Measurements from ENCODE around the gene PRMT5. TPM values are rescaled to one million over a fixed set of nuclear protein-coding genes. Genes with fewer than 3 reads are reported as not detected.

The PRMT5 gene
- total and polyA plus RNA-seq, 8 donors, result 20.9 to 48.8 (median 37.1) TPM

DNA sequence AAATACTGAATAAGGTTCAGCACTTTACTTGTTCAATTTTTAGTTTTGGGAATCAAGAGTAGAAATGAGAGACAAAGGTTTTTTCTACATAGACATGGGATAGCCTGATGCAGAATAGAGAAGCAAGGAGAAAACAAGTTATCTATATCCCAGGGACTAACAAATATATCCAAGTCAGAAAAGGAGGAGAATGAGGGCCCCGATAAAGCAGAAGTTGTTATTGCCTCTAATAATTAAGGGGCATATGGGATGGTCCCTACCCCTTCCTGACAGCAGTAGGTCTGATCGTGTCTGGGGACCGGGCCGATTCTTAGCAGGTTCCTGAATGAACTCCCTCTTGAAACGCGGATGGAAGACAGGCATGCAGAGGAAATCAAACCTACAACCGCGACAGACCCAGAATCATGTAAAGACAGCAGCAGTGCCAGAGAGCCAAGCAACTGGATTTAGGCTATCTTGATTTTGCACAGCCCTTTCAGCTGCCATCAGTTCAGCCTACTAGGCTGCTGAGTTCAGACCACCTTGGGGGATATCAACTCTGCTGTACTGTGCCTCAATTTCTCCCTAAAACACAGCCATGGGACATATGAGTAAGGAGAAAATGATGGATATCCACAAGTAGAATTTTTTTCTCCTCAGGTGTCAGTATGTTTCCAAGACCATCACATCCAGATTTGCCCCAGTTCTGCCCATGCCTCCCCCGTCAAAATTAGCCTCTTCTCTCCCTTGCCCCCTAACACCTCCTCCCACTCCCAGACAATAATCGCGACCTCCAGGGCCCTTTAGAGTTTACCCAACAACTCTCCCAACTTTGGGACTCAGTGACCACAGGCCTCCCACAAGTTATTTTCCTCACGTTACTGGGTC, 706 bp downstream of the PRMT5 start:
- Histone ChIP-seq H3K4me3 (peak overlapping the region; percentile 73 to 97 (median 88)), H3K4me1 (peaks cover 20 to 43% (median 29%) of the 10 kb centered on the region in 4 donors), H3K9me3 (no peaks in the 10 kb centered on the region), H3K27me3 (no peaks in the 10 kb centered on the region), H3K36me3 (peaks cover 24 to 42% (median 31%) of the 10 kb centered on the region in 4 donors), H3K27ac (peak overlapping the region; percentile 90 to 97 (median 92))
- intact Hi-C loops (cut with DNase I; ENCODE audit: low total_unique reads), result no loop called here
- TF ChIP-seq, protein P1, sequence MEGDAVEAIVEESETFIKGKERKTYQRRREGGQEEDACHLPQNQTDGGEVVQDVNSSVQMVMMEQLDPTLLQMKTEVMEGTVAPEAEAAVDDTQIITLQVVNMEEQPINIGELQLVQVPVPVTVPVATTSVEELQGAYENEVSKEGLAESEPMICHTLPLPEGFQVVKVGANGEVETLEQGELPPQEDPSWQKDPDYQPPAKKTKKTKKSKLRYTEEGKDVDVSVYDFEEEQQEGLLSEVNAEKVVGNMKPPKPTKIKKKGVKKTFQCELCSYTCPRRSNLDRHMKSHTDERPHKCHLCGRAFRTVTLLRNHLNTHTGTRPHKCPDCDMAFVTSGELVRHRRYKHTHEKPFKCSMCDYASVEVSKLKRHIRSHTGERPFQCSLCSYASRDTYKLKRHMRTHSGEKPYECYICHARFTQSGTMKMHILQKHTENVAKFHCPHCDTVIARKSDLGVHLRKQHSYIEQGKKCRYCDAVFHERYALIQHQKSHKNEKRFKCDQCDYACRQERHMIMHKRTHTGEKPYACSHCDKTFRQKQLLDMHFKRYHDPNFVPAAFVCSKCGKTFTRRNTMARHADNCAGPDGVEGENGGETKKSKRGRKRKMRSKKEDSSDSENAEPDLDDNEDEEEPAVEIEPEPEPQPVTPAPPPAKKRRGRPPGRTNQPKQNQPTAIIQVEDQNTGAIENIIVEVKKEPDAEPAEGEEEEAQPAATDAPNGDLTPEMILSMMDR (IDR thresholded peaks at IDR 0.05), result no peak
- no peak for TF ChIP-seq POLR2AphosphoS5 (IDR thresholded peaks at IDR 0.05)
- TF ChIP-seq POLR2A (IDR thresholded peaks at IDR 0.05), result no peak
- no peak for TF ChIP-seq EP300 (IDR thresholded peaks at IDR 0.05)
- DNase-seq, result peak in 1 of 2 donors; percentile 30
- 9 to 15% (median 10%) methylated on average over 12 of the region's 12 CpGs for WGBS, 5 donors

DNA sequence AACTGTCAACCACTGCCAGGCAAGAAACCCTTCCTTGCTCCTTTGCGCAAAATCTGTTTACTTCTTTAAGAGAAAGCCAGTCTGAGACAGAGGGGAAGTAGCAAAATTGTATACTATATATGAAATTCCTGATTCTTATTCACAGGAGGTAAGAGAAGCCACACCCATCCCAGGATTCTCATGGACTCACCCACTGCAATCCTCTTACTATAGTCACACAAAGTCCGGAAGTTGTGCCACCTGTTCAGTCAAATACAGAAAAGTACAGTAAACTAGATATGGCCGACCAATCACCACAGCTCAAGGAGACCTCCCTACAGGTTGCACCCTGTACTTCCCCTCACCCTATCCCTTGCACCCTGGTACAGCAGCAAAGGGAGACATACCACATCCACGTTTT, 2.9 kb downstream of the PRMT5 start:
- H3K27ac ChIP-seq, result no peak overlapping the region
- H3K36me3 ChIP-seq, result peaks cover 36 to 63% (median 53%) of the 10 kb centered on the region in 4 donors
- intact Hi-C loops (cut with DNase I; ENCODE audit: low total_unique reads), result no loop called here
- DNase-seq, result peak in 1 of 2 donors; percentile 47
- TF ChIP-seq, protein P1 (IDR thresholded peaks at IDR 0.05), result no peak
- TF ChIP-seq POLR2AphosphoS5 (IDR thresholded peaks at IDR 0.05), result no peak
- TF ChIP-seq POLR2A (IDR thresholded peaks at IDR 0.05), result no peak
- TF ChIP-seq EP300 (IDR thresholded peaks at IDR 0.05), result no peak
- no peaks in the 10 kb centered on the region for H3K9me3 ChIP-seq
- 63 to 76% (median 64%) methylated on average over 4 of the region's 4 CpGs for WGBS, 5 donors
- no peaks in the 10 kb centered on the region for H3K27me3 ChIP-seq
- H3K4me1 ChIP-seq, result peaks cover 20 to 43% (median 29%) of the 10 kb centered on the region in 4 donors
- no peak overlapping the region for H3K4me3 ChIP-seq

GRCh38 chr14:22925513-22925912, 3.7 kb downstream of the PRMT5 start:
- peaks cover 20 to 39% (median 25%) of the 10 kb centered on the region in 4 donors for H3K4me1 ChIP-seq
- intact Hi-C loops (cut with DNase I; ENCODE audit: low total_unique reads), result no loop called here
- no peaks in the 10 kb centered on the region for H3K9me3 ChIP-seq
- no peak for DNase-seq
- WGBS, 5 donors, result 91 to 97% (median 95%) methylated on average over 8 of the region's 8 CpGs
- H3K36me3 ChIP-seq, result peaks cover 41 to 71% (median 61%) of the 10 kb centered on the region in 4 donors
- no peak overlapping the region for H3K27ac ChIP-seq
- no peaks in the 10 kb centered on the region for H3K27me3 ChIP-seq
- no peak overlapping the region for H3K4me3 ChIP-seq
- no peak for TF ChIP-seq POLR2AphosphoS5 (IDR thresholded peaks at IDR 0.05)
- TF ChIP-seq, protein P1 (IDR thresholded peaks at IDR 0.05), result no peak
- no peak for TF ChIP-seq EP300 (IDR thresholded peaks at IDR 0.05)
- no peak for TF ChIP-seq POLR2A (IDR thresholded peaks at IDR 0.05)

DNA sequence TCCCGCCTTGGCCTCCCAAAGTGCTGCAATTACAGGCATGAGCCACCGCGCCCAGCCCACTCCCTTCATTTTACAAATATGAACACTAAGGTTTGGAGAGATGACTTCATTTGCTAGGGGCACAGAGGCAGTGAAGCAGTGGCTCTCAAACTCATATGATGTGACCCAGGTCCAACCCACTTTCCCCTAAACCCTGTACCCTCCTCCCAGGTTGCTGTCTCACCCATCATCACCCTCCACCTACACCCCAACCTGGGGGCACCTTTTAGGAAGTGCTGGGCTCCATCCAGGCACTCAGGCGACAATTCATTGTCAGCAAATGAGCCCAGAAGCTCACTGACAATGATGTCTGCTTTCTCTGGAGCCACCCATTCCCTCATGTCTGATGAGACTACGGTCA, 5.4 kb downstream of the PRMT5 start:
- H3K4me3 ChIP-seq, result no peak overlapping the region
- H3K27me3 ChIP-seq, result no peaks in the 10 kb centered on the region
- TF ChIP-seq, protein P1 (IDR thresholded peaks at IDR 0.05), result no peak
- TF ChIP-seq POLR2AphosphoS5 (IDR thresholded peaks at IDR 0.05), result no peak
- TF ChIP-seq POLR2A (IDR thresholded peaks at IDR 0.05), result no peak
- TF ChIP-seq EP300 (IDR thresholded peaks at IDR 0.05), result no peak
- 95 to 97% (median 96%) methylated on average over 5 of the region's 5 CpGs for WGBS, 5 donors
- H3K4me1 ChIP-seq, result peaks cover 20 to 39% (median 26%) of the 10 kb centered on the region in 4 donors
- DNase-seq, result no peak
- intact Hi-C loops (cut with DNase I; ENCODE audit: low total_unique reads), result no loop called here
- peaks cover 44 to 78% (median 66%) of the 10 kb centered on the region in 4 donors for H3K36me3 ChIP-seq
- H3K9me3 ChIP-seq, result no peaks in the 10 kb centered on the region
- no peak overlapping the region for H3K27ac ChIP-seq
